Hepatocyte (in vitro differentiated cells): ENCODE results near the gene FIBCD1.

Experiments used
- EZH2 ChIP-seq: fragments of 200-600 bp; sonication (generic); IDR thresholded peaks from 2 replicates; pipeline ENCODE4 v1.6.1; 2016; ENCODE audit warnings: antibody characterized with exemption, mild to moderate bottlenecking, borderline replicate concordance
- TF ChIP-seq, protein P1 (sequence below): fragments of 200-600 bp; sonication (generic); IDR thresholded peaks from 2 replicates; pipeline ENCODE4 v1.5.1; 2016; ENCODE audit warnings: antibody characterized with exemption, mild to moderate bottlenecking; ENCODE audit not compliant: poor library complexity

DNA sequence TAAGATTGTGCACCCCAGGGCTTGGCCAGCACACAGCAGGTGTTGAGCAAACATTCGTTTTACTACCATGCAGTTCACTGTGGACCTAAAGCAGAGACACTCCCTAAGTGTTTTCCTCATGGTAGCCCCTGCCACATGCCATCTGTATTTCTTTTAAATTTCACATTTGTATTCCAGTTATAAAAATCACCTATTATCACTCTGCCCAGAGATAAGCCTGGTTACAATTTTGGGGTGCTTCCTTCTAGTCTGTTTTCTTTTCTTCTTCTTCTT is 10.9 kb upstream of the FIBCD1 start:
- TF ChIP-seq, protein P1, sequence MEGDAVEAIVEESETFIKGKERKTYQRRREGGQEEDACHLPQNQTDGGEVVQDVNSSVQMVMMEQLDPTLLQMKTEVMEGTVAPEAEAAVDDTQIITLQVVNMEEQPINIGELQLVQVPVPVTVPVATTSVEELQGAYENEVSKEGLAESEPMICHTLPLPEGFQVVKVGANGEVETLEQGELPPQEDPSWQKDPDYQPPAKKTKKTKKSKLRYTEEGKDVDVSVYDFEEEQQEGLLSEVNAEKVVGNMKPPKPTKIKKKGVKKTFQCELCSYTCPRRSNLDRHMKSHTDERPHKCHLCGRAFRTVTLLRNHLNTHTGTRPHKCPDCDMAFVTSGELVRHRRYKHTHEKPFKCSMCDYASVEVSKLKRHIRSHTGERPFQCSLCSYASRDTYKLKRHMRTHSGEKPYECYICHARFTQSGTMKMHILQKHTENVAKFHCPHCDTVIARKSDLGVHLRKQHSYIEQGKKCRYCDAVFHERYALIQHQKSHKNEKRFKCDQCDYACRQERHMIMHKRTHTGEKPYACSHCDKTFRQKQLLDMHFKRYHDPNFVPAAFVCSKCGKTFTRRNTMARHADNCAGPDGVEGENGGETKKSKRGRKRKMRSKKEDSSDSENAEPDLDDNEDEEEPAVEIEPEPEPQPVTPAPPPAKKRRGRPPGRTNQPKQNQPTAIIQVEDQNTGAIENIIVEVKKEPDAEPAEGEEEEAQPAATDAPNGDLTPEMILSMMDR: no peak
- no peak for TF ChIP-seq EZH2
